B cell (primary cell): ENCODE data around the gene NFASC.

Experiments
- CTCF ChIP-seq: fragments of 200-600 bp; IDR thresholded peaks from one replicate; pipeline ENCODE4 v1.8.0; 2022; ENCODE audit warnings: antibody characterized with exemption, mild to moderate bottlenecking
- EZH2 ChIP-seq: IDR thresholded peaks from 2 replicates; pipeline ENCODE4 v1.6.1; 2012; ENCODE audit warnings: borderline replicate concordance, low read depth, mild to moderate bottlenecking, moderate library complexity, low read length; ENCODE audit not compliant: insufficient read depth, poor library complexity, severe bottlenecking

DNA sequence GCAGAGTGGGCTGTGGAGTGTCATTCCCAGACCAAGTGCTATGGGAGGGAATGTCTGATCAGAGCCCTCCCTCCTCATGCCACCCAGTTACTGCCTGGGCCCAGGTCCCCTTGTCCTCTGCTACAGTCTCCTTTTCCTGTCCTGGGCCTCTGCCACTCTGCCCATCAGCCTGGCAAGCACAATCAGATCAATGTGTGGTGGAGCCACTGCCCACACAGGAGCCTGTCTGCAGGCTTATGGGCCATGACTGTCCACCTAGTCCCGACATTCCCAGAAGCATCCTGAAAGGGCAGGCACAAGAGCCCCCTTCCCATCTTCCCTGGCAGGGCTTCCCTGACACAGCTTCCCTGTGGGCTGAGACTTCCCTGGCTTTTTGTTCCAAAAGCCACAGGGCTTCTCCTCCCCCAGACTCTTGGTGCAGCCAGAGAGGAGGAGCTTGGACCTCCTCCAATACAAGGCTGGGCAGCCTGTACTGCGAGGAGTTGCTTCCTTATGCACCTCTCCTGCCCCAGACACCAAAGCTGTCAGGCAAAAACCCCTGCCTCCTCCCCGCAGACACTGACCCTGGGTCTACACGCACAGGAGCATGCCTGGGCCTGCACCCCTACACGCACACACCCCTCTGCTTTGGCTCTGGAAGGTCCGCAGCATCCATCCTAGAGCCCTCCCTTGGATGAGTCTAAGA lies 143.2 kb downstream of the NFASC start:
- TF ChIP-seq CTCF = no peak
- TF ChIP-seq EZH2 = no peak
